HG03097 (cell line): ENCODE results near the gene ARHGEF11.
"Not testable (repeated sequence)": the region's sequence is repeated elsewhere in the genome, so short reads cannot be mapped to it uniquely, and the experiment has no call there.

Experiments used
- ATAC-seq: cut with Tn5 transposase; IDR thresholded peaks from one replicate; pipeline ENCODE4 v1.9.1; 2021; ENCODE audit not compliant: unreplicated experiment, low FRiP score

Gene ARHGEF11

DNA sequence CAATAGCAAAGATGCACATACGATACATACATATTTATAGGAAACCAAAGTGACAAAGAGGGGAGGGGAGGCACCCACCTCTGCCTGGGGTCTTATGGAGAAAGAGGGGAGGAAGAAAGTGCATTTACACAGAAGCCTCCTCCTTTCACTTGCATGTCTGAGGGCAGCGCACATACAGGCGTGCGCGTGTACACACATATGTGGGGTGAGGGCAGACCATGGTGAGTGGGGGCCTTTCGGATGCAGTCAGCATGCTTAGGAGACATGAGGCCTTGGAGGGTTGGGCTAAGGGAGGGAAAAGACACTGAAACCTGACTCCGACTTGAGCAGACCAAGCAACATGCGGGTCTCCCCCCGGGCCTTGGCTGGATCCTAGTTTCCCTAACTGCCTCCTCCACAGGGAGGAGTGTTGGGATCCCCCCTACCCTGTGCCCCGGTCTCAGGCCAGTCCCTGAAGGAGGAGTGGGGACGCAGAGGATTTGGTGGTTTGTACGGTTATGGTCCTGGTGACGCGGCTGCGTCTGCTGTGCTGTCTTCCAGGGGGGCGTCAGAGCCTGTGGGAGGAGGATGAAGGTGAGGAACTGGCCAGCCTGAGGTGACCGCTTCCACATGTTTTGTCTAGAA lies 109.9 kb downstream of the ARHGEF11 start:
- ATAC-seq, result no peak

- ATAC-seq, result no peak
These were observed 112.4 kb downstream of the ARHGEF11 start for GRCh38 chr1:156933136-156933535.

GRCh38 chr1:156931974-156932710 lies 113.4 kb downstream of the ARHGEF11 start:
- ATAC-seq, result no peak

GRCh38 chr1:156931211-156931952 lies 114.2 kb downstream of the ARHGEF11 start:
- ATAC-seq, result no peak

DNA sequence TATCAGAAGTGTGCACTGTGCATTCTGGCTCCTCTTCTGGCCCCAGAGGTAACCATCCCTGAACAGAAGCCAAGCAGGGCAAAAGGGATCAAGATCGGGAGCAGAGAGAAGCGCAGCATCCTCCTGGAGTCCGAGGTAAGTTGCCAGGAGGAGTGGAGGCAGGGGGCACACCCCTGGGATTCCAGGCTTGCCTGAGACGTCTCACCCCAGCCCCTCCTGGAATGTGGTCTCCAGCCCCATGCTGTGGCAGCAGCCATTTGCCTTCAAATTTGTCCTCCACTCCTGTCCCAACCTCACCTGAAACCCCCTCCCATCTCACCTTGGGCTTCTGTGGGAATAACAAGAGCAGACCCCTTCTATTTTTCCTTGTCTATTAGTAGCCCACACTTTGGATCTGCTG lies 115.1 kb downstream of the ARHGEF11 start:
- no peak for ATAC-seq

DNA sequence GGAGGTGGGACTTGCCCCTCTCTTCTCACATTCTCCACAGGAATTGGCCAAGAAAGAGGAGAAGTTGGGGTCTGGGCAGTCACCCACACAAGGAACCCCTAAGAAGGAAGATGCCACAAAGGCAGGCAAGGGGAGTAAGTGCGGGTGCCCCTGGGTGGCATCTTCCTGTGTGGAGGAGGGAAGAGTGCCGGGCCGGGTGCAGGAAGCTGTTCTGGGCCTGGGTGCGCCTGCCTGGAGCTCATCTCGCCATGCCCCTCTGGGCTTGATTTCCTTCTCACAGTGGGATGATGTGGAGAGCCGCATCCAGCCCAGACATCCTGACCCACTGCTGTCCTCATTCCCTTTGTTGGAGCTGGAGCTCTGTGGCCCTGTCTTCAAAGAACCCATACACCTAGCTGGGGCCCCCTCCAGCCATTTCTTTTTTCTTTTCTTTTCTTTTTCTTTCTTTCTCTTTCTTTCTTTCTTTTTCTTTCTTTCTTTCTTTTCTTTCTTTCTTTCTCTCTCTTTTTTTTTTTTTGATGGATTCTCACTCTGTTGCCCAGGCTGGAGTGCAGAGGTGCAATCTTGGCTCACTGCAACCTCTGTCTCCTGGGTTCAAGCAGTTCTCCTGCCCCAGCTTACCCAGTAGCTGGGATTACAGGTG lies 115.8 kb downstream of the ARHGEF11 start:
- no peak for ATAC-seq

DNA sequence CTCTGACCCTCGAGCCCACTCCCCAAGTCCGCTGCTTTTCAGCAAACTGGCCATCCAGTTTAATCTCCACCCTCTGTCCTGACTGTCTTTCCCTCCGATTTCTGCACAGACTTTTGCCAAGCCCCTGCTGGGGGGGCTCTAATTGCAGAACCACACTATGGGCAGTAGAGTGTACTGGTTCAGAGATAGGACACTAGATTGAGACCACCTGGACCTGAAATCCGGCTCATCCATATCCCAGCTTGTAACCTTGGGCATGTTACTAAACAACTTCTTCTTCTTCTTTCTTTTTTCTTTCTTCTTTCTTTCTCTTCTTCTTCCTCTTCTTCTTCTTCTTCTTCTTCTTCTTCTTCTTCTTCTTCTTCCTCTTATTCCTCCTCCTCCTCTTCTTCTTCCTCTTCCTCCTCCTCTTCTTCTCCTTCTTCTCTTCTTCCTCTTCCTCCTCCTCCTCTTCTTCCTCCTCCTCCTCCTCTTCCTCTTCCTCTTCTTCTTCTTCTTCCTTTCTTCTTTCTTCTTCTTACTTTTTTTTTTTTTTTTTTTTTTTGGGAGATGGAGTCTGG lies 117.4 kb downstream of the ARHGEF11 start:
- no peak for ATAC-seq

- ATAC-seq, result no peak
These were observed 118.1 kb downstream of the ARHGEF11 start for GRCh38 chr1:156927215-156928042.

DNA sequence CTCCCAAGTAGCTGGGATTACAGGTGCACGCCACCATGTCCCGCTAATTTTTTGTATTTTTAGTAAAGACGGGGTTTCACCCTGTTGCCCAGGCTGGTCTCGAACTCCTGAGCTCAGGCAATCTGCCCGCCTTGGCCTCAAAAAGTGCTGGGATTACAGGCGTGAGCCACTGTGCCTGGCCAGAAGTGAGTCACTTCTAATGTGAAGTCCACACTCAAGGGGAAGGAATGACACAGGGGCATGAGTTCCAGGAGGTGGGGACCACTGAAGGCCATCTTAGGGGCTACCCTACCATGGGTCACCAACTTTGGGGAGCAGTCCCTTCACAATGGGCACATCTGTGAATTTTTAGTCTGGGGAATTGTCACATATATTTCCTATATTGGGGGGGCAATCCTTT lies 118.8 kb downstream of the ARHGEF11 start:
- ATAC-seq, result not testable (repeated sequence)

GRCh38 chr1:156926175-156926574 lies 119.4 kb downstream of the ARHGEF11 start:
- ATAC-seq, result no peak

DNA sequence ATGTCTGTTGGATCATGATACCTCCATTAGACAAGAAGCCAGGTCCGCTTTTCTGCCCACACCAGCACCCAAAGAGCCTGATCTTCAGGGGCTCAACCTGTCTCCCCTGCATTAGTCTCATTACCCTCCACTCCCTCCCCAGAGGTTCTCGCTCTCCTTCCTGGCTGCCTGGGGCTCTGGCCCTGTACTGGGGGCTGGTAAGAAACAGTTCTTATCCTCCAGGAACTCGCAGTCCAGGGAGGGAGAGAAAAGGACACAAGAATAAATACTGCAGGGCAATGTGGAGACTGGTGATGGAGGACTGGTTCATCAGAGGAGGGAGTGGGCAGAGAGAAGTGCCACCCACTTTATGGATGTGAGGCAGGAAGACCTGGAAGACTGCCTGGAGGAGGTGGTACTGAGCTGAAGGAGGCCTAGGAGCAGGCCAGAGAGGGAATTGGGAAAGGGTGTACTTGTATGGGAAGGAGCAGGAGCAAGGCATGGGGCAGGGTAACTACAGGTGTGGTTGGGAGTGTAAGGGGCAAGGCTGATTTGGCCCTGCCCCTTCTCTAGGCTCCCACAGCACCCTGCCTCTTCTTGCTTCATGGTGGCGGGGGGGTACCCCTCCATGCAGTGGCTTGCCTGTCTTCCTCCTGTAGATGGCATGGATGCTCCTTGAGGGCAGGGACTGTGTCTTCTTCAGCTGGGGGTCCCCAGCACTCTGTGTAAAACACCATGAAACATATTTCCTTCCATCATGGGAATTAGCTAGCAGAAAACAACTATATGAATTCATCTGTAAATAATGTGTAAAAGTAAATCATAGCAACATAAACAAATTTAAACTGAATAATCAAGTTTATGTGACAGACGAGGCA lies 120.2 kb downstream of the ARHGEF11 start:
- no peak for ATAC-seq

DNA sequence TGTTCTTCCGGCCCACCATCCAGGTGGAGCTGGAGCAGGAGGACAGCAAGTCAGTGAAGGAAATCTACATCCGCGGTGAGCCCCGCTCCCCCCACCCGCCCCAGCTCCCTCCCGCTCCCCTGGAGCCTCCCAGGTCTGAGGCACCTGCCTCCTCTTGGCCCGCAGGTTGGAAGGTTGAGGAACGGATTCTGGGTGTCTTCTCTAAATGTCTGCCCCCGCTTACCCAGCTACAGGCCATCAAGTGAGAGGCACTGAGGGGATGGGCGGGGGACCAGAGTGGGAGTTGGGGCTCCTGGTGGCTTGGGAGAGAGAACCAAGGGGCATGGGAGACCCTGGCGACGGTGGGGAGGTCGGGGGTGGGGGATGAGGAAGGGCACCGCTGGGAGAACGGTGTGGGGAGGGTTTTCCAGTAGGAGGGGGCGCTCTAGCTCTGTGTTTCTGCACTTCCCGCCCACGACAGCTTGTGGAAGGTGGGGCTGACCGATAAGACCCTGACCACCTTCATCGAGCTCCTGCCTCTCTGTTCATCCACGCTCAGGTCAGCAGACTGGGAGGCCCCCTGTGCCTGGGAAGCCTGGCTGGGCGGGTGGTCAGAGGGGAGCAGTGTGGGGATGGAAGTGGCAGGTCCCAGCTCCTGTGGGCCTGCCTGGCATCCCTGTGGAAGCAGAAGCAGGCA lies 120.9 kb downstream of the ARHGEF11 start:
- ATAC-seq, result no peak

- ATAC-seq, result no peak
These were observed 121.7 kb downstream of the ARHGEF11 start for GRCh38 chr1:156923670-156924477.

DNA sequence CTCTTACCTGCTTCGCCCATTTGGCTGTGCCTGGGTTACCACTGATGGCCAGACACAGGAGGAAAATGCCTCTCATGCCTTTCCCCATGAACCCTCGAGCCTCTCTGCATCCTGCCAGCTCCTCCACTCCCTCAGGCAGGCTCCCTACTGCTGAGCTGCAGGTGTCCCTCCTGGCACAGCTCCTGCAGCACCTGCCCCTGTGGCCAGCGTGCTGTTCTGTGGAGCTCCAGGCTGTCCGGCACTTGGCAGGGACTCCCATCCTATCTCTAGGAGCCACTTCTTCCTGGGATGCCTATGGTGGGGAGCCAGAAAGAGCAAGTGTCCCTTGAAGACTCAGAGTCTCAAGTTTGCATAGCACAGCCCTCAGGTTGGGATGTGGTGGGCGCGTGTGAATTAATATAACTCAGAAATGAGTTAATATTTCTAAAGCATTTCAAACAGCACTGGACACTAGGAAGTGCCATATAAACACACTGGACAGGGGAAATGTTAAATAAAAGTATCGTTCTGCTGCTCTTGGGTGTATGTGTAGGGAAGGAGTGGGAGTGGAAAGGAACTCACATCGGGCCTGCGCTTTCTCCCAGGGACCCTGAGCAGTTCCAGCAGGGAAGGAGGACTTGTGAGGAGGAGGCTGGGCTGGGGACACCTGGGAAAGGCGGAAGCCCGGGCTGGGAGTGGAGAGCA lies 122.4 kb downstream of the ARHGEF11 start:
- ATAC-seq, result no peak

- ATAC-seq, result no peak
These were observed 124.5 kb downstream of the ARHGEF11 start for GRCh38 chr1:156921053-156921529.

- ATAC-seq, result no peak
These were observed 125.1 kb downstream of the ARHGEF11 start, which contains the start of gene LRRC71 for GRCh38 chr1:156920233-156921052. Gene LRRC71 (plus strand): TSS chr1:156920632. CDS start chr1:156920804, 172 bp downstream.
